Activated CD4-positive, CD25-positive, alpha-beta regulatory T cell treated with anti-CD3 and anti-CD28 coated beads, Interleukin-2, amount 50 U/mL, for 24 hours (primary cell): ENCODE measurements around the gene WSCD1.

Source experiments
- ATAC-seq, 2 donors: fragments of 150-1000 bp; cut with Tn5 transposase; one replicate each; pipeline ENCODE4 v1.10.0; 2021; ENCODE audit warnings: mild to moderate bottlenecking in 1 of 2, moderate library complexity in 1 of 2

WSCD1 gene

GRCh38 chr17:6160911-6161855 lies 91.0 kb downstream of the WSCD1 start:
- ATAC-seq: no peak

DNA sequence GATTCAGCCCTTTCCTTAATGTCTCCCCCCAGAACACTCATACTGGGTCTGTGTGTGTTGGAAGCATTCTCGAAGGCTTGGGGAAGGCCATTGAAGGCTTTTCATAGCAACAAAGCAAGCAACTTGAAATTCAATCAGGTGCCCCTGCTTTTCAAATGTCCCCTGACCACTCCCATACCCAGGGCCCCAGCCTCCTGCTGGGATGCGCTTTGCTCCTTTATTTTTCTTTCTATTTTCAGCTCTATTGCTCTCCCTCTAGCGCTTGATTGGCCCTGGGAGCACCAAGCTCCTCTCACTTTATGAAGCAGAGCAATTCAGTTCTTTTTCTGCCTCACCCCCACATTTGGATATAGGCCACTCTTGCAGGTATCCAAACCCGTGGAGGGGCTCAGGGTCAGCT lies 92.0 kb downstream of the WSCD1 start:
- no peak for ATAC-seq

- no peak for ATAC-seq
These were observed 92.7 kb downstream of the WSCD1 start for GRCh38 chr17:6162892-6163291.

- ATAC-seq: no peak
These were observed 93.6 kb downstream of the WSCD1 start for GRCh38 chr17:6163612-6164333.

DNA sequence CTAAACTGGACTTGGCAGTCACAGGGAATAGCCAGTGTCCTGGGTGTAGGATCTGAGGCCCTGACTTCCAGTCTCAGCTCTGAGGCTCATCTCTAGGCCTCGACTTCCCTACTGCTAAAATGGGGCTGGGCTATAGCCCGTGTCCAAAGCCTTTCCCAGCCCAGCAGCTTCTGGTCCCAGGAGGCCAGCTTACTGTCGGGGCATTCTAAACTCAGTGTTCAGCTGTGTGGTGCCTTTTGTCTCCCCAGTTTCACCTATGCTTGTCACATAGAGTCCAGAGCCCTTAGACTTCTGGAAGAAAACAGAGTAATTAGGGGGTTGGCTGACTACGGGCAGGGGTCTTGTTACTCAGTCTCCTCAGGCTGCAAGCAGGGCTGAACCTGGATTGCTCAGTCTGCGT lies 94.8 kb downstream of the WSCD1 start:
- ATAC-seq: no peak

GRCh38 chr17:6165806-6166205 lies 95.6 kb downstream of the WSCD1 start:
- no peak for ATAC-seq

DNA sequence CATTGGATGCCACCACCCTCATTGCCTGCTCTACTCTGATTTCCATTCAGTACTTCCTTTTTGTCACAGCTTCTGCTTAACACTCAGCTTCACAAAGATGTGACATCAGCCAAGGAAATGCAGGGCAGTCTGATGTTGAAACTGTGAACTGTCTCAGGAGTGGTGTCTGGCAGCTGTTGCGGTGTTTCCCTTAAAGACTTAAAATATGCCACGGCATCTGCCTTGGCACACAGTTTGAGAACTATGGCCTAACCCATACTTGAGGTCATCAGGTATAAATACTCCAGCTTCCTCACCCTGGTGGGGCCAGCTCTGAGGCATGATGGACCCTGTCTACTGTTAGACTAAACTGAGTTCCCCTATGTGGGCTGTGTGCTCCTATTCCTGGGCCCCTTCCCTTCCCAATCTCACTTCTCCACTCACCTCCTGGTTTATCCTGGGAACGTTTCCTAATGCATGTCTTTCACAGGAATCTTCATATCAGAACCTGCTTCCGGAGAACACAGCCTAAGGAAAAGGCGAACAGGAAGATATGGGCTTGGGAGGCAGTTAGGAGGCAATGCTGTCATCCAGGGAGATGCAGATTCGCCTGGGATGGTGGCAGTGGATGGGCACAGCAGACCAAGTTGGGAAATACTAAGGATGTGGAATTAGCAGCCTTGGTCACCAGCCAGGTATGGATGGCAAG lies 96.5 kb downstream of the WSCD1 start:
- no peak for ATAC-seq

DNA sequence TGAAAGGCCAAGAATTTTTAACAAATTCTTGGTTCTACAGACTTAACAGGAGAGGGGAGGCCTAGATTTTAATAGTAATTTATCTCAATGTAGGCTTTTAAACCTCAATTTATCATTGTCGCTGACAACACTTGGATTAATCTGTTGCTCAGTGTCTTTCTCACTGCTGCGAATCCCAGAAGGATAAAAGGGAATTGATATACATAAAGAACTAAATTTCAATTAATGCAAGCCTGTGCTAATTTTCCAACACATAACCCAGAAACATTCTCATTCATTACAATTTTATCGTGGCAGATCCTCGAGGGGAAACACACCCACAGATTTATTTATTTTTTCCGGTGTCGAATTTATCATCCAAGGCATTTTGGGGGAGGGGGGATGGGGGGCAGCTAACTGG lies 98.1 kb downstream of the WSCD1 start:
- no peak for ATAC-seq

GRCh38 chr17:6170349-6170748 lies 100.2 kb downstream of the WSCD1 start:
- no peak for ATAC-seq

GRCh38 chr17:6172642-6173330 lies 102.6 kb downstream of the WSCD1 start:
- ATAC-seq: no peak

GRCh38 chr17:6173653-6174052 lies 103.5 kb downstream of the WSCD1 start:
- no peak for ATAC-seq
